Activated CD4-positive, alpha-beta T cell treated with anti-CD3 and anti-CD28 coated beads, Interleukin-2, amount 50 U/mL, for 1 hour (primary cell): ENCODE measurements around the gene GLUL.
"Not testable (repeated sequence)": the region's sequence is repeated elsewhere in the genome, so short reads cannot be mapped to it uniquely, and the experiment has no call there.

Experiments
- DNase-seq: peaks from one replicate; pipeline ENCODE4 v3.0.0-alpha.2; 2020

The GLUL gene

DNA sequence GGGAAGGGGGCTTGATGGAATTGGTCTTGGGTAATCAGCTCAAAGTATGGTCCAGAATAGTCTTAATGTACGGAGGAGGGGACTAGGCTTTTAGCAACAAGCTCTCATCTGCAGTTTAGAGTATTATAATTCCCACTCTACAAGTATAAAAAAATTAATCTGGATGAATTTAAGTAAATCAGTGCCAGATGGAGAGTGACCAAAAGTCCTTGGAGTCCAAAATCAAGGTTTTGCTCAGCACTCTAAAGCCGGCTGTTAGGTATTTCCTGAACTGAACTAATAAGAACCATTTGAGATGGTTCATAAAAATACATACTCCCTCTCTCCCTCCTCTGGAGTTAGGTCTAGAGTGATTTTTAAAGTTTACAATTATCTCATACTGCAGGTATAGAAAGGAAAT, 23.7 kb downstream of the GLUL start:
- DNase-seq: no peak

DNA sequence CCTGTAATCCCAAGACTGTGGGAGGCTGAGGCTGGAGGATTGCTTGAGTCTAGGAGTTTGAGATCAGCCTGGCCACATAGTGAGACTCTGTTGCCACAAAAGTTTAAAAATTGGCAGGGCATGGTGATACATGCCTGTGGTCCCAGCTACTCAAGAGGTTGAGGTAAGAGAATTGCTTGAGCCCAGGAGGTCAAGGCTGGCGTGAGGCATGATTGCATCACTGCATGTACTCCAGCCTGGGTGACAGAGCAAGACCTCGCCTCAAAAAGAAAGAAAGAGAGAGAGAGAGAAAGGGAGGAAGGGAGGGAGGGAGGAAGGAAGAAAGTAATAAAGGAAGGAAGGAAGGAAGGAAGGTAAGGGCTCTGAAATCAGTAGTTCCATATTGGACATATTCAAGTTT, 25.0 kb downstream of the GLUL start:
- DNase-seq: no peak

DNA sequence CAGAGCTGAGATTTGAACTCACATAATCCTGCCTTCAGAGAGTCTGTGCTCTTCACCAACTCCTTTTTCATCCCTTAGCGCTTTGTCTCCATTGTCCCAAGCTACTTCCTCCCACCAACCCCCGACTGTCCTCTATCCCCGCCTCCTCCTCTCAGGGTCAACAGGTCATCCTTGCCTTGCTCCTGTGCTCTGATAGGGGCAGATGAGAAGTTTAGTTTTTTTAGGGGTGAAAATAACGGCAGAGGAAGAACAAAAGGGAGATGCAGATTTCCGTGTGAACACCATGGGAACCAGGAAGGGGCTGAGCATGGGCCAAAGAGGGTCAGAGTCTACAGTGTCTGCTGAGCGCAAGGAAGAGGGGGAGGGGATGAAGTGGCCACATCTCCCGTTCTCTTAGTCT, 31.9 kb downstream of the GLUL start:
- DNase-seq: no peak

DNA sequence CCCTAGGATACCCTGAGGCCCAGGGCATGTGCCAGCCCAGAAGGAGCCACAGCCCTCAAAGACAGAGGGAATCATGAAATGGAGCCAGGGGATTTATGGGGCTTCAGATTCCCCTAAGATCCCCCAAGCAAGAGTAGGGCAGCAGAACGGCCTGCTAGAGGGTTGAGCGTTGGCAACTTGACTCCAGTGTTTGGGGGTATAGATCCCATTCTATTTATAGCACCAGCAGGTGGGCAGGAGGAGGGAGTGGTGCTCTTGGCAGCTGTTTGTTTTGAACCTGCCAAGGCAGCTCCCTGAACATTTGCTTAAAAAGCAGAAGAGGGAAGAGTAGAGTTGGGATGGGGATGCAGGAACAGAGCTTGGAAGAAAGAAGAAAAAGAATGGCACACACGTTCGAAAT, 33.7 kb downstream of the GLUL start:
- no peak for DNase-seq

DNA sequence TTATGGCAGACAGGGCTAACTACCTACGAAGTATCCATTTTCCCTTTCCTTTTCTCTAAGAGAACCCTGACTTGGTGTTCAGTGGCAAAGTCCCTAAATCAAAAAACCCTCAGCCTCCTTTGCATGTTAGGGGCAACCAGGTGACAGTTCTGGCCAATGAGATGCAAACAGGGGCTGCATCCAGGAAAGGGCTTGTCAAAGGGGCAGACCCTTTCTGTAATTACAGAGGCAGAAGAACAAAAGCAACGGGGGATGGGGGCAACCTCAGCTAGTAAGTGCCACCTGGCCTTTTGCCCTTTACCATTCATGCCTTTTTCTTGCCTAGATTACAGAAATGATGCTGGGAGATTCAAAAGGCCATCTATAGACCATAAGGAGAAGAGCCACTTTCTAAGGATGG, 34.4 kb downstream of the GLUL start:
- DNase-seq: no peak

DNA sequence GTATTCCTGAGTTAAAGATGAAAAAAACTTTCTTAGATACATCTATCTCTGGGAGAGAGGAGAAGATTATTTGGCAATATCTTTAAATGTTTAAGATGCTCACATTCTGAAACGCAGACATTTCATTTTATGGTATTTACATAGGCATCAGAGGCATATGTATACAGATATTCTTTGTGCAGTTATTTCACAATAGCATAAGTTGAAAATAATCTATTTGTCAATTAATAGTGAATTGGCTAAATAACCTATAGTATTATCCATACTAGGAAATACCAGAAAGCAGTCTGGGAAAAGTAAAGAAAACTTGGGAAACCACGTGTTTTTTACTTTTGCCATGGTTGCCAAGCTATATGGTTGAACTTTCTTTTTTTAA, 35.9 kb downstream of the GLUL start:
- DNase-seq: no peak

DNA sequence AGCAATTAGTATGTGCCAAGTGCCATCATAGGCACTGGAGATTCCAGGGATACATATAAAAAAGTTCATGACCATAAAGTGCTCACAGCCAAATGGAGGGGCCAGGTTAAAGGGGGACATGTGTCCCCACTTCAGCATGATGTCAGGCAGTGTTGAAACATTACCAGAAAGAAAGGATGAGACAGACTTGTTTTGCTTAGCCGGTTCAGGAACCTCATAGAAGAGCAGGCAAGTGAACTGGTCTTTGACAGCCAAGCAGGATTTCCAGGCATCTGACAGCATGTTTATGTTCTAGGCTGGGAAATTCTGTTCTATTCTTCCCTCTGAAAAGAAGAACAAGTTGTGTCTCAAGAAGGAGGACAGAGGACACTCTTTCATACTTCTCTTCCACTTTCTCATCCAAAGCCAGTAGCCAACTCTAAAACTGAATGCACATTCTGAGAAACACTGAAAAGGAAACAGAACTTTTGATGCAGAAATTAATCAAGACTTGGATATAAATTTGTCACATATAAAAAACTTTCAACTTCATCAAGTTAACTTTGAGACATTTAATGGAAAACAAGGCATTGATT, 39.7 kb downstream of the GLUL start:
- no peak for DNase-seq

DNA sequence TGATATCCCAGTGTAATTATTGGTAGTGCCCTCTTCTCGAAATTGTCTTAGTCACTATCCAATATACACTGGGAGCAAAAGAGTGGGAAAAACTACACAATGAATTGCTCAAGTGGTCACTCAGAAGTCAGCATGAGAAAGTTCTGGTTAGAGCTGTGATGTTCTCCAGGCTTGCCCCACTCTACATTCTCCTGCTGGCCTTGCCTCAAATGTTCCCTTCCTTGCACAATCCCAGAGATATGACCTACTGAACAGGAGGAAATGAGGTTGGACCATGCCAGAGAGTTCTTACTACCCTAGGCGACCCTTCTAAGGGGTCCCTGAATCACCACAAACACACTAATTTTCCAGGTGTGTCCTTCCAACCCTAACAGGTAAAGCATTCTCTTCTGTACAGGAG, 40.8 kb downstream of the GLUL start:
- DNase-seq: no peak

DNA sequence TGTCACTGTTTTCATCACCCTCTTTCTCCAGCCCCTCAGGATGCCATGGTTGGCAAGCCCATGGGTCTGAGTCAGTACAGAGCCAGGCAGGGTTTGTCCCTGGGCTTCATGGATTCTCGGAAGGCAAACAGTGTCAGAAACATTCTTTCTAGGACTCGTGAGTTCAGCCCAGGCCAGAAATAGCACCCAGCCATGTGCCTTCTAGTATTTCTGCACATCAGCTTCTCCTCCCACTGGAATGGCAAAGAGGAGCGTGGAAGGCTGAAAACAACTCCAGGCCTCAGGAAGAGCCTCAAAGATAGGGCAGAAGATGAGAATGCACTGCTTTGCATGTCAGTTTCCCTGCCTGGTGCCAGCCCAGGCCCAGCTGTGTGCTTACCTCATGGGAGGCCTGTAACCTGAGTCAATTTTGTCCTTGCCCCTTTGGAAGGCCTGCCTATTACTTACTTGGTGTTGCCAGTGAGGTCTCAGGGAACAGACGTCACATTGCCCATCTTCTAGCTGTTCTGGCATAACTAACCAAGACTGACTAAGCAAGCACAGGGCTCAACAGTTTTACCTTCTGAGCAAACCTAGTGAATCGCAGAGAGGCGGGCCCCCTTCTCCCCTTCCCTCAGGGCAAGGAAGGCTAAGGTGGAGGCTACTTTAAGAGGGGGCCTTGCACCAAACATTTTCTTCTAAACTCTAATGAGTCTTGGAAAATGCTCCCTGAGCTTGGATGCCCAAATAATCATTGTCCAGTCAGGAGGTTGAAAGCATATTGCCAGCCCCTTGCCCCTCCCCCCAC, 42.4 kb downstream of the GLUL start:
- no peak for DNase-seq

DNA sequence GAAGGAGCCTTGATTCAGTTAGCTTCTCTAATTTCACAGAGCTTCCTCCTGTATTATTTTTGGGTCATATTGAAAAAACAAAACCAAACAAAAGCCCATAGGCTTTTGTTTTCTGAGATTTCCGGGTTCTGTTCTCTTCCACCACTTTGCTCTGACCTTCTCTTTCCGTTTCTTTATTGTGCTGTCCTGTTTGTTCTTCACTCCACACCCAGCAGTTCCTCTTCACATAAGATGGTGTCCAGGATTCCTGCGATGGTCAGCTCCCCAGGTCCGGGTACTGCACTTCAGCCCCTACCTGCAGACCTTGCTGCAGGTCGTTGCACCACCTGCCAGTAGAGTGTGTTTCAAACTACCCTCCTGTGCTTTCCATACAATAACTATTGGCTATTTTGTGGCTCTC, 44.6 kb downstream of the GLUL start:
- DNase-seq: no peak

DNA sequence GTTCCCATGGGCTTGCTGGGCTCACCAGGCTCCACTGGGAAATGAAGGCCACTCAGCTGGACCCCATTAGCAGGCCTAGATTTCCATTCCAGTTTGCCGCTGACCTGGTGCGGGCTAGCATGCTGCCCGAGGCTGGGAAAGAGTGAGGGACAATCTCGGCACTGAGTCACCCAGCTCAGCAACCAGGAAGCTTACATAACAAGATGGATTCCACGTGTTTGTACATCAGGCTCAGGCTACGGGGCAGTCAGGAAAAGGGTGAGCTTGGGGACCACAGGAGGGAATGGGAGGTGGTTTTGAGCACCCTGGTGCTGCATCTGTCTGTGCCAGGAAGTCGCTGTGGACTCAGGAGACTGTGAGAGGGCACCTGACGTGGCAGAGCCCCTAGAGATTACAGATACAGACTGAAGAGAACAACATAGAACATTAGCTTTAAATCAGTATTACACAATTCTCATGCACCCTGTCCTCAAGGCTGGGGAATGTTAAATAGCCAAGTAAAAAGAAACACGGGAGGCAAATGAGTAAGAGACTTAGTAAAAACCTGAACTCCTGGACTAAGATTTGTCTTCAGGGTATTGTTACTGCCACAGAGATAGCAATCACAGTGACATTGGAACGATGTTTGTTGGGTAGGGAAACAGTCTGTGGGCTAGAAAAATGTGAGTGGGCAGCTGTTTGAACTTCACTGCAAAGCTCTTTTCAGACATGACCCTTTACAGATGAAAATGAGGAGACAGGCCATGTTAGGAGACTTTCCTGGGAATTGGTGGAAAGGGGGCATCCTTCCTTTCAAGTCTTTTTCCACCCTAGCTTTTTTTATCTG, 51.1 kb downstream of the GLUL start:
- DNase-seq: no peak

DNA sequence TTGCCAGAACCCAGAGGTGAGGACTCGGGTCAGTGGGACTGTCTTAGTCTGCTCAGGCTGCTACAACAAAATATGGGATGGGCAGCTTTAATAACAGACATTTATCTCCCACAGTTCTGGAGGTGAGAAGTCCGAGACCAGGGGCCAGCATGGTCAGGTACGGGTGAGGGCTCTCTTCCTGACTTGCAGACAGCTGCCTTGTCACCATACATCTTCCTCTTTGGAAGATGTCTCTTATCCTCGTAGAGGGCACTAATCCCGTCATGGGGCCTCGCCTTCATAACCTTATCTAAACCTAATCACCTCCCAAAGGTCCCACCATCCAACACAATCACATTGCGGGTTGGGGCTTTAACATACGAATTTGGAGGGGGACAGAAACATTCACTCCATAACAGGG, 51.9 kb downstream of the GLUL start:
- no peak for DNase-seq

DNA sequence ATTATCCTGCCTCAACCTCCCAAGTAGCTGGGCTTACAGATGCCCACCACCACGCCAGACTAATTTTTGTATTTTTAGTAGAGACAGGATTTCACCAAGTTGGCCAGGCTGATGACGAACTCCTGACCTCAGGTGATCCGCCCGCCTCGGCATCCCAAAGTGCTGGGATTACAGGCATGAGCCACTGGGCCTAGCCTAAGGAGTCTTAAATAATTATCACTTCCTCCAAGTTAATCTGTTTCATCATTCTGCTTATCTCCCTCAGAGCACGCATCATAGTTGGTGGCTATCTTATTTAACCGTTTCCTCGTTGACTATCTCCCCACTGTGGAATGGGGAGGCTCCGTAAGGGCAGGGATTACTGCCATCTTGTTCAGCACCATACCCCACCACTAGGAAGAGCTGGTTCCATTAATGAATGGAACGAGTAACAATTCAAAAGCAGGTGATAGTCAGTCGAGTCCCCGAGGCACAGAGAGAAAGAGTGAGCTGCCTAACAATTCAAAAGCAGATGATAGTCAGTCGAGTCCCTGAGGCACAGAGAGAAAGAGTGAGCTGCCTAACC, 52.7 kb downstream of the GLUL start:
- no peak for DNase-seq

DNA sequence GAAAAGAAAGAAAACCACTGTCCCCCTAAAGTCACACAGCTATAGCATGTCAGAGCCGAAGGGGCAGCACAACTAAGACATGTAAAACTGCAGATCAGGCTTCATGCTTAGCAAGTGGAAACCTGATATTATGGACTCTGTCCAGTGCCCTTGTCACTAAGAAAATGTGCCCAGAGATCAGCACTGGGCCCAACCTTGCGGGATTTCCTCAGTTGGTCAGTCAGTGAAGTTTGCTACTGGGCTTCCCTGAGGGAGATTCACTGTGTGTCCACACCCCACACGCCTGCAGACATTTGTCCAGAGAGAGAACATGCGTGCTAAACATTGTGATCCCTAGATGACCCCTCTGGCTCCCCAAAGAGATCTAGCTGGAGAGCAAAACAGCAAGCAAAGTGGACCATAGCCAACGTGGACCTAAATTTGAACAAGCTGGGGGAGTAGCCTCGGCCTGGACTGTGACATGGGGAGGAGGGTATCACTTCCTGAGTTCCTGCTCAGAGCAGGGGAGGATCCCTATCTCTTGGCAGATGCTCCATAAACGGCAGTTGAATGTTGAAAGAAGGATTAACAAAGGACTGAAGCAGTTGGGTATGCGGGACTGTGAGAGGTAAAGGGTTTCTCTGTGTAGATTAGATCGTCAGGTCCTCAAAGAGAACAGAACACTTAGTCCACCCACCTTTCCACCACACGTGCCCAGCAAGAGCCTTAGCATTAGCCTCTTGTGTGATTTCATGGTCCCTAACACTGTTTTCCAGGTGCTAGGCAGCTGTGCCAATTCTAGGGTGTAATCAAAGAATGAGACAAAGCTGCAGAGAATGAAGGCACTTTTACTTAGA, 53.6 kb downstream of the GLUL start:
- DNase-seq: no peak

DNA sequence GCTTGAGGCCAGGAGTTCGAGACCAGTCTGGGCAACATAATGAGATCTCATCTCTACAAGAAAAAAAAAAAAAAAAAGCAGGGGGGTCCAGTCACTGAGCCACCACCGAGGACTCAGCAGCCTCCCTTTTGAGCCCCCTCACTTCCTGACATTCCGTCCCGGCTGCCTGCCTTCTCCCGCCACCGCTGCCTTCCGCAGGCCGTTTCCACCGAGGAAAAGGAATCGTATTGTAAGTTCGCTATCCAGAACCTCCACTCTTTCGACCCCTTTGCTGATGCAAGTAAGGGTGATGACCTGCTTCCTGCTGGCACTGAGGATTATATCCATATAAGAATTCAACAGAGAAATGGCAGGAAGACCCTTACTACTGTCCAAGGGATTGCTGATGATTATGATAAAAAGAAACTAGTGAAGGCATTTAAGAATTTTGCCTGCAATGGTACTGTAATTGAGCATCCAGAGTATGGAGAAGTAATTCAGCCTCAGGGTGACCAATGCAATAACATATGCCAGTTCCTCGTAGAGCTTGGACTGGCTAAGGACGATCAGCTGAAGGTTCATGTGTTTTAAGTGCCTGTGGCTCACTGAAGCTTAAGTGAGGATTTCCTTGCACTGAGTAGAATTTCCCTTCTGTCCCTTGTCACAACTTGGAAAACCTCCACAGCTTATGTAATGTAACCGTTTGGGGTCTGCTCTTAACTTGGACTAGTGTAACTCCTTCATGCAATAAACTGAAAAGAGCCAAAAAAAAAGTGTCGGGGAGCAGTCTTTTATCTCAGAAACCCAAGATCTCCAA, 55.6 kb downstream of the GLUL start:
- no peak for DNase-seq

DNA sequence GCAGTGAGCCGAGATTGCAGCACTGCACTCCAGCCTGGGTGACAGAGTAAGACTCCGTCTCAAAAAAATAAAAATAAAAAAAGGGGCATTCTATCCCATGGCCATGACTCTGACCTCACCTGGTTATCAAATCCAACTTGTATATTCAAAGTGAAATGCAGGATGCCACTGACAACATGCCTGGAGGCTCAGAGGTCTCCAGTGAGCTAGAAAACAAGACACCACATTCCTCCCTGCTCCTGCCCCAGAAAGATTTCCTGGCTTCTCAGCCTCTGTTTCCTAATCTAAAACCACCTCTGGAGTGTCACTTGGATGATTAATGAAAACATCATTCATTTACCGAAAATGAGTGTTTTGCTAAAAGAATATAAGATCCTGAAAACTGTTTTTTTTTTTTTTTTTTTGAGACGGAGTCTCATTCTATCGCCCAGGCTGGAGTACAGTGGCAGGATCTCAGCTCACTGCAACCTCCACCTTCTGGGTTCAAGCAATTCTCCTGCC, 58.5 kb downstream of the GLUL start:
- DNase-seq: not testable (repeated sequence)

DNA sequence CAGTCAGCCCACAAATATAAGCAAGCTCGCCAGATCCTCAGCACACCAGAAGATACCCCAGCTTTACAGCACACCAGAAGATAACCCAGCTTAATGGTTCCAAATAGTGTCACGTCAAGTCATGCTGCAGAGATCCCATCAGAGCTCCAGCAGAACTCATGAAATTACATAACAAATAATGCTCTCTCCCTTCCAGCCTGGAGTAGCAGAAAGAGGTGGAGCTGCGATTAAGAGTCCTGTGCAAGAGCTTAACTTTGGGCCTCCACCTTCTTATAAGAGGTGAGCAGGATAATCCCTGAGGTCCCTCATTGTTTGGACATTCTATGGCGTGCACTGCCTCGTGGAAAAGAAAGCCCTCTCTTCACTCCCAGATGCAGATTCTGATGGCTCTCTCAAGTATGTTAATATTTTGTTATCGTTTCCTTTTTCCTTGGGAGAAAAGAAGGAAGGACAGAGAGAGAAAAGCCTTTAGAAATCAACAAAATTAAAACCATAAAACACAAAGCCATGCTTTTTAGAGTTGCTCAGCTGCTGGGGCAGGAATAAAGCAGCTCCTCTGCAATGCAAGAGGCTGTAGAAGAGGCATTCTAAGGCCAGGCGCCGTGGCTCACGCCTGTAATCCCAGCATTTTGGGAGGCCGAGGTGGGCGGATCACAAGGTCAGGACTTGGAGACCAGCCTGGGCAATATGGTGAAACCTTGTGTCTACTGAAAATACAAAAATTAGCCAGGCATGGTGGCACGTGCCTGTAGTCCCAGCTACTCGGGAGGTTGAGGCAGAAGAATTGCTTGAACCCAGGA, 59.1 kb downstream of the GLUL start:
- no peak for DNase-seq
